Upper lobe of left lung (tissue), 6 donors: ENCODE results near the gene ALLC. TPM values are rescaled to one million over a fixed set of nuclear protein-coding genes. Genes with fewer than 3 reads are reported as not detected.

ENCODE experiments used
- ATAC-seq, 2 donors: fragments of 200-7000 bp; cut with Tn5 transposase; one replicate each; pipeline ENCODE4 v1.9.1; 2022; ENCODE audit warnings: mild to moderate bottlenecking in 2 of 2, moderate library complexity in 2 of 2; ENCODE audit not compliant: low FRiP score in 2 of 2
- DNase-seq, 2 donors: peaks; one replicate each; pipeline ENCODE4 v3.0.0-alpha.2; 2019 to 2020
- H3K27ac ChIP-seq, 4 donors: fragments of 200-600 bp; sonication (generic); one replicate each; pipeline ENCODE4 v1.5.1; 2016 to 2019
- H3K27me3 ChIP-seq, 4 donors: fragments of 200-600 bp; sonication (generic); one replicate each; pipeline ENCODE4 v1.5.1; 2017 to 2019
- H3K36me3 ChIP-seq, 4 donors: fragments of 200-600 bp; sonication (generic); one replicate each; pipeline ENCODE4 v1.5.1; 2016 to 2019
- H3K4me1 ChIP-seq, 4 donors: fragments of 200-600 bp; sonication (generic); one replicate each; pipeline ENCODE4 v1.5.1; 2018 to 2019
- H3K4me3 ChIP-seq, 4 donors: fragments of 200-600 bp; sonication (generic); one replicate each; pipeline ENCODE4 v1.5.1; 2017 to 2019; ENCODE audit warnings: mild to moderate bottlenecking in 2 of 4, moderate library complexity in 1 of 4
- H3K9me3 ChIP-seq, 4 donors: fragments of 200-600 bp; sonication (generic); one replicate each; pipeline ENCODE4 v1.5.1; 2018 to 2019
- EP300 ChIP-seq, 4 donors: sonication (generic); formaldehyde crosslinking; IDR thresholded peaks; one replicate each; pipeline ENCODE4 v1.5.1; 2017; ENCODE audit warnings: antibody characterized with exemption in 4 of 4, control low read depth in 2 of 4
- POLR2A ChIP-seq, 4 donors: fragments of 450-650 bp; IDR thresholded peaks; one replicate each; pipeline ENCODE4 v1.5.1; 2016 to 2017; ENCODE audit warnings: antibody characterized with exemption in 4 of 4, mild to moderate bottlenecking in 2 of 4
- POLR2AphosphoS5 ChIP-seq, 2 donors: sonication (generic); formaldehyde crosslinking; IDR thresholded peaks; one replicate each; pipeline ENCODE4 v1.5.1; 2017; ENCODE audit warnings: antibody characterized with exemption in 2 of 2
- WGBS, 2 donors: methylation state at CpG; one replicate each; pipeline ENCODE4 v1.1.5; 2017 to 2018; 5-methylcytosine and 5-hydroxymethylcytosine counted together
- total RNA-seq, 6 donors: library from RNA; depleted of rRNA in 4 of 6; stranded (reverse); fragments of >200 nt in 4 of 6; gene quantifications; one replicate each; pipeline versions ENCODE4 v1.1.0 to v1.2.1, GENCODE V29; 2016 to 2021
- TF ChIP-seq, protein P1 (sequence below), 6 experiments: fragments of 450-650 bp in 4 of 6; fragments of 200-600 bp in 2 of 6; sonication (generic) in 2 of 6; IDR thresholded peaks; one replicate each; pipeline ENCODE4 v1.5.1; 2016 to 2019; ENCODE audit warnings: antibody characterized with exemption in 6 of 6
- donor health status: DM: no; HTN: no; CAD: no; lungs with moderate emphysema.
- donor health status: DM: no; HTN: yes; CAD: no; lungs with severe emphysema.

ALLC gene
- total RNA-seq, 6 donors from 2014 or later = not detected

DNA sequence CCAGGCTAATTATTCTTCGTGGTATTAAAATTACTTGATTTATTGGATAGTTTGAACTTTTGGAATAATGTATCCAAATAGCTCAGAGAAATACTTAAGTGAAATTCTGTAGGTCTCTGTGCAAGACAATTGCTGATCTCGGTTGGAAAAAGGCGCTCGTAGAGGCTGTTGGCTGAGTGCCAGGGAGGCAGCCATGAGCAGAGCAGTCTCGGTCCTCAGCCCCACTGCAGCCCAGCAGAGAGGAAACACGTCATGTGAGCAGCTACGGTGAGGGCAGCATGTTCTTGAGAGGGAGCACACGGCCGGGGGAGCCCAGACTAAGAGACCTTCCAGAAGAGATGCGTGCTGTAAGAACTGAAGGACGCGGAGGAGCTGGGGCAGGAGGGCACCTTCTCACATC lies 87.9 kb downstream of the ALLC start:
- DNase-seq = peak in 1 of 2 donors; percentile 31
- no peaks in the 10 kb centered on the region for H3K4me1 ChIP-seq

DNA sequence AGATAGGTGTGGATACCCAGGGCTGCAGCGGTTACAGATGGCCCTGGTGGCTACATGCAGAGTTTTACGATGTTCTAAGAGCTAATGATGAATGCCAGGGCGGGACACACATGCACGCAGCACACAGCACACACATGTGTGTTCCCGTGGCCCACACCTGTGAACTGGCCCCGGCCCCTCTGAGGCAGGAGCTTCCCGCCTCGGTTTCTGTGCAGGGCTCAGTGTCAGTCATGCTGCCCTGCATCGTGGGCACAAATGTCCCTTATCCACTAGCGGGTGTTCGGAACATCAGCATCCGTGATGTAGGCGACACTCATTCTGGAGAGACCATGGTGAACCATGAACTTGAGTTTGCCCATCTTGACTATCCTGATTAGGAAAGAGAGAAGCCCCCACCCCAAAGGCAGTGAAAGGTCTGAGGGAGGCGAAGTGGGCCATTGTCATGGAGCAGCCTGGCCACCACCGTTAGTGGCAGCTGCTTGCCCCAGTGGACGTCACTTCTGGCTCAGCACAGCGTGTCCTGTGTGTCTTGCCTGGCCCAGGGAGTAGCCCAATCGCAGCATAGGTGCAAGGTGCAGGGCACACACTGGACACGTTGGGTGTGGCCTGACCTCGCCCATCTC lies 89.1 kb downstream of the ALLC start:
- Histone ChIP-seq H3K27me3 (no peaks in the 10 kb centered on the region), H3K9me3 (no peaks in the 10 kb centered on the region), H3K4me1 (no peaks in the 10 kb centered on the region), H3K36me3 (no peaks in the 10 kb centered on the region), H3K27ac (no peak overlapping the region), H3K4me3 (no peak overlapping the region)
- DNase-seq (no peak), ATAC-seq (no peak)
- 88 to 95% methylated on average over 16 to 20 of the region's 20 CpGs for WGBS, 2 donors
- TF ChIP-seq POLR2A (IDR thresholded peaks at IDR 0.05) (no peak), EP300 (IDR thresholded peaks at IDR 0.05) (no peak), POLR2AphosphoS5 (IDR thresholded peaks at IDR 0.05) (no peak)
- TF ChIP-seq, protein P1, sequence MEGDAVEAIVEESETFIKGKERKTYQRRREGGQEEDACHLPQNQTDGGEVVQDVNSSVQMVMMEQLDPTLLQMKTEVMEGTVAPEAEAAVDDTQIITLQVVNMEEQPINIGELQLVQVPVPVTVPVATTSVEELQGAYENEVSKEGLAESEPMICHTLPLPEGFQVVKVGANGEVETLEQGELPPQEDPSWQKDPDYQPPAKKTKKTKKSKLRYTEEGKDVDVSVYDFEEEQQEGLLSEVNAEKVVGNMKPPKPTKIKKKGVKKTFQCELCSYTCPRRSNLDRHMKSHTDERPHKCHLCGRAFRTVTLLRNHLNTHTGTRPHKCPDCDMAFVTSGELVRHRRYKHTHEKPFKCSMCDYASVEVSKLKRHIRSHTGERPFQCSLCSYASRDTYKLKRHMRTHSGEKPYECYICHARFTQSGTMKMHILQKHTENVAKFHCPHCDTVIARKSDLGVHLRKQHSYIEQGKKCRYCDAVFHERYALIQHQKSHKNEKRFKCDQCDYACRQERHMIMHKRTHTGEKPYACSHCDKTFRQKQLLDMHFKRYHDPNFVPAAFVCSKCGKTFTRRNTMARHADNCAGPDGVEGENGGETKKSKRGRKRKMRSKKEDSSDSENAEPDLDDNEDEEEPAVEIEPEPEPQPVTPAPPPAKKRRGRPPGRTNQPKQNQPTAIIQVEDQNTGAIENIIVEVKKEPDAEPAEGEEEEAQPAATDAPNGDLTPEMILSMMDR (IDR thresholded peaks at IDR 0.05) = no peak

More for the DNA sequence above, 87.9 kb downstream of the ALLC start:
- TF ChIP-seq, protein P1 (IDR thresholded peaks at IDR 0.05) = no peak
- TF ChIP-seq POLR2A (IDR thresholded peaks at IDR 0.05) (no peak), EP300 (IDR thresholded peaks at IDR 0.05) (no peak), POLR2AphosphoS5 (IDR thresholded peaks at IDR 0.05) (no peak)
- no peaks in the 10 kb centered on the region for H3K27me3 ChIP-seq
- no peak overlapping the region for H3K27ac ChIP-seq
- 61% methylated on average over 10 to 12 of the region's 12 CpGs for WGBS, 2 donors
- H3K9me3 ChIP-seq = no peaks in the 10 kb centered on the region
- H3K36me3 ChIP-seq = no peaks in the 10 kb centered on the region
- no peak overlapping the region for H3K4me3 ChIP-seq
- ATAC-seq = no peak

DNA sequence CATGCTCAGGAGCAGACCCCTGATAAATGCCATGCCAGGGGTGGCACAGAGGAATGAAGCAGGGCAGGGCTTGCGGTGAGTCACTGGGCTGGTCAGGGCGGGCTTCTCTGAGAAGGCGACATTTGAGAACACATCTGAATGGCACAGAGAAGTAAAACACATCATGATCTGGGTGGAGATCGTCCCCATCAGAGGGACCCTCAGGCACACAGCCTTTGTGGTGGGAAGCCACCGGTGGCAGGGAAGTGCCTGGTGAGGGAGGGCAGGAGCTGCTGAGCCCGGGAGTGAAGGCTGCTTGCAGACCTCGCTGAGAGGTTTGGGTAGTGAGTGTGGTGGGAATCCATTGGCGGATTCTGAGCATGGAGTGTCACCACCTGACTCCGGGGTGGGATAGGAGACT lies 89.8 kb downstream of the ALLC start:
- no peaks in the 10 kb centered on the region for H3K27me3 ChIP-seq
- ATAC-seq (no peak), DNase-seq (no peak)
- TF ChIP-seq POLR2A (IDR thresholded peaks at IDR 0.05) = no peak
- no peak for TF ChIP-seq EP300 (IDR thresholded peaks at IDR 0.05)
- TF ChIP-seq, protein P1 (IDR thresholded peaks at IDR 0.05) = no peak
- WGBS, 2 donors = 83 to 86% methylated on average over 7 to 9 of the region's 9 CpGs
- no peaks in the 10 kb centered on the region for H3K36me3 ChIP-seq
- no peak overlapping the region for H3K27ac ChIP-seq
- H3K4me1 ChIP-seq = no peaks in the 10 kb centered on the region
- no peak overlapping the region for H3K4me3 ChIP-seq
- H3K9me3 ChIP-seq = no peaks in the 10 kb centered on the region

DNA sequence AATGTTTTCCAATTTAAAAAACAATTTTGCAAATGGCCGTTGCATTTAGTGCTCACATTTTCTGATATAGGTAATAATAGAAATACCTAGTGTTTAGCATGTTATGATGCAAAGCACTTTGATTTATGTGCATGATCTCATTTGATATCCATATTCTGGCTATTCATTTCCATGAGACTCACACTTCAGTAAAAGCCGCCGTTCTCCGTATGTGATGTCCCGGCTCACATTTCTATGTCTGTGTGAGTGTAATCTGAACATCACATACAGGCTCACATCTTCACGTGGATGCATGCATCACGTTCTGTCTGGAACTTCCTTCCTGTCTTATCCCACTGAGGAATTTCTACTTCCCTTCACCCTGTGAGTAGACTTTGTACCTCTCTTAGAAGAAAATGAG lies 91.2 kb downstream of the ALLC start:
- H3K27me3 ChIP-seq = no peaks in the 10 kb centered on the region
- no peak overlapping the region for H3K4me3 ChIP-seq
- no peaks in the 10 kb centered on the region for H3K9me3 ChIP-seq
- no peak overlapping the region for H3K27ac ChIP-seq
- TF ChIP-seq, protein P1 (IDR thresholded peaks at IDR 0.05) = no peak
- TF ChIP-seq POLR2A (IDR thresholded peaks at IDR 0.05) = no peak
- no peak for TF ChIP-seq POLR2AphosphoS5 (IDR thresholded peaks at IDR 0.05)
- no peak for TF ChIP-seq EP300 (IDR thresholded peaks at IDR 0.05)
- H3K36me3 ChIP-seq = no peaks in the 10 kb centered on the region
- DNase-seq = no peak
- no peaks in the 10 kb centered on the region for H3K4me1 ChIP-seq
- ATAC-seq = no peak
- 70 to 75% methylated on average over 7 of the region's 7 CpGs for WGBS, 2 donors

DNA sequence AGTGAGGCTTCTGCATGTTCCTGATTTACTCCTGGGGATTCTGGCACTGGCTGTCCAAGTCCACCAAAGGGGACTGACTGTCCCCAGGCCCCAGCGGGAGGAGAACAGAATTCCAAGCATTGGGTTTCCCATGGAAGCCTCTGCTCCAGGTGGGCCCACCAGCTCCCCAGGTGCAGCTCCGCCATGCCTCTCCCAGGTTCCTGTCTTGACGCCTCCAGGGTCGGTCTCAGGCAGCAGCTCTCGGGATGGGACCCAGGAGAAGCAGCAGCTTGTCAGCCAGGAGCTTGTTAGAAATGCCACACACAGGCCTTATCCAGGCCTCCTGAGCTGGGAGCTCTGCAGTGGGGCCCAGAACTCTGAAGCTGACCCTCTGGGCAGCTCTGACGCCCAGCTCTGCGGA lies 93.3 kb downstream of the ALLC start:
- Histone ChIP-seq H3K4me1 (no peaks in the 10 kb centered on the region), H3K4me3 (no peak overlapping the region), H3K27me3 (no peaks in the 10 kb centered on the region), H3K27ac (no peak overlapping the region), H3K9me3 (no peaks in the 10 kb centered on the region), H3K36me3 (no peaks in the 10 kb centered on the region)
- TF ChIP-seq, protein P1 (IDR thresholded peaks at IDR 0.05) = no peak
- no peak for TF ChIP-seq EP300 (IDR thresholded peaks at IDR 0.05)
- TF ChIP-seq POLR2A (IDR thresholded peaks at IDR 0.05) = no peak
- TF ChIP-seq POLR2AphosphoS5 (IDR thresholded peaks at IDR 0.05) = no peak
- DNase-seq (no peak), ATAC-seq (no peak)
- 73 to 92% methylated on average over 3 to 7 of the region's 7 CpGs for WGBS, 2 donors
